DOHH2 (cell line): ENCODE data around the gene NKIRAS1.

Experiments
- CTCF ChIP-seq: fragments of 200-600 bp; sonication (generic); IDR thresholded peaks from one replicate; pipeline ENCODE4 v1.5.1; 2014; ENCODE audit warnings: antibody characterized with exemption, mild to moderate bottlenecking, low read depth, low read length; ENCODE audit not compliant: poor library complexity, severe bottlenecking
- EZH2phosphoT487 ChIP-seq: fragments of 200-600 bp; sonication (generic); IDR thresholded peaks from 2 replicates; pipeline ENCODE4 v1.6.1; 2017; ENCODE audit warnings: borderline replicate concordance, mild to moderate bottlenecking, antibody characterized with exemption, low read length, moderate library complexity, mixed read lengths

GRCh38 chr3:23953523-23953922 lies 36.7 kb upstream of the NKIRAS1 start:
- TF ChIP-seq CTCF: no peak
- TF ChIP-seq EZH2phosphoT487: no peak
